ENCODE data around the gene FMNL2.

The FMNL2 gene

DNA sequence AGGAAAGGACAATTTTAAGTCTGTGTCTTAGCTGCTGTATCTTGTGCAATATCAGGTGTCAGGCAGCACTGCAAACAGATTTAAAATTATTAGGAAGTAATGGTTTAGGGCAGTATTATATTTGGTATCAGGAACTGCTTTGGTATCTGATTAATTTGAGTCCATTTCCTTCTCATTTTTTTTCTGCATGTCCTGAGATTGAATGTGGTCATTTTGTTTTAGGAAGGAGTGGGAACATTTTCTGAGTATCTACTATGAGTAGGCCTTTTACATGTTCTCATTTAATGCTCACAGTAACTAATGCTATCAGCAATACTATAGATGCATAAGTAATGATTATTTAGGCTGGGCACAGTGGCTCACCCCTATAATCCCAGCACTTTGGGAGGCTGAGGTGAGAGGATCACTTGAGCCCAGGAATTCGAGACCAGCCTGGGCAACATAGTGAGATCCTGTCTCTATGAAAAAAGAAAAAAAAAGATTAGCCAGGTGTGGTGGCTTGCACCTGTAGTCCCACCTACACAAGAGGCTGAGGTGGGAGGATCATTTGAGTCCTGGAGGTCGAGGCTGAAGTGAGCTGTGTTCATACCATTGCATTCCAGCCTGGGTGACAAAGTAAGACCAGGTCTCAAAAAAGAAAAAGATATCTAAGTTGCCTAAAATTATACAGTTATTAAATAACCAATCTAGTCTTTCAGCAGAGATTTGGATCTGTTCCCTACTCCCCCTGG is 4.7 kb downstream of the FMNL2 start:
- DNase-seq (ENCODE audit: low spot score), result no peak

DNA sequence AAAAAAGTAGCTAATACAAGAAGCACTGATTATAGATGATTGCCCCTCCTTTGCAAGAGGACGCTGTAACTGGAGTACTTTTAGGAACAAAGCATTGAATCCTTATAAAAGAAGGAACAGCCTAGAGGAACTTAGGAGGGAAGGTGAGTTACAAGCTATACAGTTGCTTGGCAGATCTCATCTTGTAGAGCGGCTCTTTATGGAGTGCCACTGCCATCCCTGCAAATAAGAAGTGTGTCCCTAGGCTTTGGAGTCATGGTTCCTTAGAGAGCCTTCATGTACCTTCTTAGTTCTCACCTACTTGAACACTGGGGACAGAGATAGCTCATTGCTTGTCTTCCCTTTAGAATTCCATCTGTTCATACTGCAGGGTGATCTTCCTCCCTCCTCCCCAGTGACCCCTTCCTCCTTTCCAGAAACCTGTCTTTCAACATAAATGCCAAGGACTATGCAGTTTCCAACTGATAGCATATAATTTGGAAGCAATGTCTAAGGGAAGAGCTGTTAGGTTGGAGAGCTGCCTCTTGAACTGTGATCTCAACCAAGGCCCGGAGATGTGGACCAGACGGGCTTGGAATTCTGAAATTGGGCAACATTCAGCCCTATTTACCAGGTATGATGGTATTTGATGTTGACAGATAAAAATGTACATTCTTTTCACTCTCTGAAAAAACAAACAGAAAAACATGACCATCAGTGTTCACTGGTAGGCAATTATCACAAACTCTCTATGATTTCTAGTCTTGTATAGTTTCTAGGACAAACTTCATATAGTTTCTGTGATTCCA is 7.5 kb downstream of the FMNL2 start:
- no peak for DNase-seq (ENCODE audit: low spot score)

DNA sequence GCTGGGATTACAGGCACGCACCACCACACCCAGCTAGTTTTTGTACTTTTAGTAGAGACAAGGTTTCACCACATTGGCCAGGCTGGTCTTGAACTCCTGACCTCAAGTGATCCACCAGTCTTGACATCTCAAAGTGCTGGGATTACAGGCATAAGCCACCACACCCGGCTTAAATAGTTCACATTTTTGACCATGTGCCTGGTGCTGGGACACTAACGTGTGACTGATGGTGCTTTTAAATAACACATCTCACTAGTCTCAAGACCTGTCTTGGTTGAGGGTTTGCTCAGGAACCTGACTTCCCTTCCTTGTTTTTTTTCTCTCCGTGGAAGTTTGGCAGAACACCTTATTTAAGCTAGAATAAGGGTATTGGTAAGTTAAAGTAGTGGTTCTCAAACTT is 8.5 kb downstream of the FMNL2 start:
- DNase-seq (ENCODE audit: low spot score), result no peak

DNA sequence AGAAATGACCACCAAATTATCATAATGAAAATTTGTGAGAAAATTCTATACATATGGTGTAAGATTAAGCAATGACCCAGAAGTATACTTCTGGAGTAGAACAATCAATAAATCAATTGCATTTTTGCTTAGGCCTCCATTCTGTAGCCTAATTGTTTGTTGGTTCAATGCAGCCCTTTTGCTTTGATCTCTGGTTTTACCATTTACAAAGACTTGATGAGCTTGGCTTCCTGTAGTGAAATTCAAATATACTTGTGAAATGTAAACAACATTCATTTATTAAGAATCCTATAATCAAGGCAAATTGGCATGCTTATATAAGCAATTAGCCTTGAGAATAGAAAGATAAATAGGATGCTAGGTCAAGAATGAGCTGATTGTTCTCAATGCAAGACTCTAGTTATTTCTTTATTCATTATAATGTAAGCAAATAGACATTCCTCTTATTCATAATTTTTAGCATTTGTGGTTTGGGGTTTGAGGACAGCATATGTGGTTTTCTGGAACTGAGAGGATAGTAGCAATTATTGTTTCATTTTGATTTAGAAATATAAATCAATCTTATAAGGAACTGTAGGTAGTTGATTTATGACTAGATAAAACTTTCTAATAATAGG is 9.7 kb downstream of the FMNL2 start:
- DNase-seq (ENCODE audit: low spot score), result no peak

DNA sequence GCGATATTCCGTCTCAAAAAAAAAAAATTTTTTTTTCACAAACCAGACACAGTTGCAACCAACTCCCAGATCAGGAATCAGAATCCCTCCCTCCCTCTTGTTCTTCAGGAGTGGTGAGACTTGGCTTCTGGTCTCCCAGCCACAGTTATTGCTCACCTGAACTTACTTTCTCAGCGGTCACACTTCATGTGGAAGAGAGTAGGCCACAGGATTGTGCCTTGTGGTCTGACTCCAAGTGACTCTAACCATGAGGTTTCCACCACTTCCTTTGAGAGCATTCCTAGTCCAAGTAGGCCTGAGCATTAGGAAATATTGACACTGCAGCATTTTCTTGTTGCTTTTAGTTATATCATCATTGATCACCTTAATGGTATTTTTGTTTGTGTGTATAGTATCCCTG is 12.1 kb downstream of the FMNL2 start:
- DNase-seq (ENCODE audit: low spot score), result no peak

DNA sequence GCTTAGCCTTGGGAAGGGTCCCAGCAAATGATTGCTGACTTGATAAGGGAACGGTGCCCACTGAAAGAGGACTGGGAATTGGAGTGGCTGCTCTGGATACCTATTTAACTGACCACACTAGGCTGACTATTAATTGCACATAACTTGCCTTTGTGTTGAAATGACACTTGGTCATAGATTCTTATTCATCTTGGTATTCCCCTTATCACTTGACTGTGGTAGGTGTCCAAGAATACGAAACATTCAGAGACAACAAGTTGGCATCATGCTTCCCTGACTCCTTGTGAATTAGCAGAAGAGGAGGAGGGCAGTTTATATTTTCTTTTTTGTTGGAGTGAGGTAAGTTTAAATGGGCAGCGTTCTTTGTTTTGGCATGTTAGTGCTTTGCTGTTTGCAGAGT is 13.4 kb downstream of the FMNL2 start:
- no peak for DNase-seq (ENCODE audit: low spot score)

DNA sequence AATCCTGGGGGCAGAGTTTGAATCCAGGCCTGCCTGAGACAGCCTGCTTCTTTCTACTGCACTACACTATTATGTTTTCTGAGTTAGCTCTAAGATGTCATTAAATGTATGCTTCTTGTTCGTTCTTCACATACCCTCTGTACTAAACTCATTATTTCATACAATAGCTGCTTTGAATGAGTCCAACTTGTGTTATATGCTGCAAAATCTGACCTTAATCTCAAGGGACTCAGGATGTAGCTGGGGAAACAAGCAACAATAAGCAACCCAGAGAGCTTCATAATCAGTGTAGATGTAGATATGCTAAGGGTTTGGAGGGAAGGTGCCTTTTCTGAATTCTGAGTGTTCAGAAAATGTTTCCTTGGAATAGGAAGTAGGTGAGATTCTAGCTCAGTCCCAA is 14.4 kb downstream of the FMNL2 start:
- DNase-seq (ENCODE audit: low spot score), result no peak

DNA sequence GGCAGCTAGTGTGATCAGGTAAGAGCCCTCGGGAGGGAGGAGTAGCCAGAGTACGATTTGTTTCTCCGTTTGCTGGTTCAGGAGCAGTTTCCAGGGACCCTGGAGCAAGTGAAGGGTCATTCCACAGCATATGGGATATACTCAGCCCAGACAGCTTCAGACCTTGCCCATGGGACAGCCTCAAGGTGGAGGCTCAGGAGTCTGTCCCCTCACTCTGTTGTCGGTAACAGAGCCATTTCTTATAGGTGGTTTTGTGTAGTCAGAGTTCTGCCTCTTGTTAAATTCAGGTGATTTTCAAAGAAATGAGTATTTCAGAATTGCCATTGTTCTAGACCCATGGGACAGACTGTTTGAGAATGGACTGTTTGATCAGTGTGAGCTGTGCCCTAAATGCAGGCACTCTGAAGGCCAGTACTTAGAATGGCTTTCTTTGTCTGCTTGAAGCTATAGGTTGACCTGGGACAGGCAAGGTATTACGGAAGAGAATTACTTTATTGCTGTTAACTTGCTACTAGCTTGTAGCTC is 15.2 kb downstream of the FMNL2 start:
- no peak for DNase-seq (ENCODE audit: low spot score)

DNA sequence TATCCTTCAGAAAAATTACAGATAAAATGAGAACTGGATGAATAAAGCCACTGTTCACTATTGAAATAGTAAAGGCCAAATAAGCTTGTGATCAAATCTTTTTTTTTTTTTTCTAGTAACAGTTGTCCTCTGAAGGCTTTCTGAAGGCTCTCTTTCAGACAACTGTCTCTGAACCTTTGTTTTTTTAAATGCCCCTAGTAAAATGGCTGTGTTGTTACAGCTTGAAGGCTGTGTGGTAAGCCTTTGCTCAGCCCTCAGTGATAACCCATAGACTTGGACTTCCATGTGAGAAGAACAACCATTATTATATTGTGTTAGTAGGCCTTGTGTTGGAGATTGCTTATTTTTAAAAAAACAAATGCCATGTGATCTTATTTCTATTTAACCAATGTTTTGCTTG is 17.6 kb downstream of the FMNL2 start:
- no peak for DNase-seq (ENCODE audit: low spot score)

DNA sequence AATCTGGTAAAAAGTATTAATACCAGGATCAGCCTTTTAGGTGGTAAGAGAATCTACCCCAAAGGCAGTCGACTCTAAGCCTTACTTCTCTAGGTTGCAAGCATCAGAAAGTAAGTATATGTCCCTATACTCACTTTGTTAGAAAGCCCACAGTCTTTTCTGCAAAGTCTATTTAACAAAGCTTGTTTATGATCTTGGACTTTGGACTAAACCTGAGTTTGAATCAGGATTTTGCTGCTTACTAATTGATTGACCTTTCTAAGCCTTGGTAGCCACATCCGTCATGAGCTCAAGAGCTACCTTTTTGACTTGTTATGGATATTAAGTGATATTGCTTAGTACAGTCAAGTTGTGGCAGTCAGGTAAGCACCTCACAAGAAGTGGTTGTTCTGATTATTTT is 18.4 kb downstream of the FMNL2 start:
- DNase-seq (ENCODE audit: low spot score), result no peak

DNA sequence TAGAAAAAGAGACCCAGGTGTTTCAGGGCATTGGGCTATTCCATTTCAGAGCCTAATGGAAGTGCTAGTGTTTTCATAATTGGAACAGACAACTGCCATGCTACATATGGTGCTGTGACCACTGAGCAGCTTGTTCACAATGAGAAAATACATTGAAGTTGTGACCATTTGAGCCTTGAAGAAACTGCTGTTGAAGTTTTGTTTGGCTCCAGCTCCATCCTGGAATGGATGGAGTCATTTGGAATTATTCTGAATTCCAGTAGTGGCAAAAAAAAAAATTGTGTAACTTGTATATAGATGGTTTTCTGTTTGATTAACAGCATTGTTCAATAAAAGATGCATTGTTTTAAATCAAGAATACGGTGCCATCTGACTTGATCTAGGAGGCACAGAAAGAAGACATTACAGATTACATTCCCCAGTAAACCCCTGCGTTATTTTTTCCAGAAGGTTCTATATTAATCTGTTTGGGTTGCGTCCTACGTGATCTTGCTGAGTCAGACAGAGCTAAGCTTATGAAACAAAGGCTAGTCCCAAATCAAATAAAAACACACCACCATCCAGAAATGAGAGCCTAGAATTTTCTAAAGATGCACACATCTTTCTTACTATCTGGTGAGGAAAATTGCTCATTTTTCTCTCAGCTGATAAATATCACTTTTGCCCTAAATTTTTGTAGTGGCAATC is 19.2 kb downstream of the FMNL2 start:
- DNase-seq (ENCODE audit: low spot score), result no peak

DNA sequence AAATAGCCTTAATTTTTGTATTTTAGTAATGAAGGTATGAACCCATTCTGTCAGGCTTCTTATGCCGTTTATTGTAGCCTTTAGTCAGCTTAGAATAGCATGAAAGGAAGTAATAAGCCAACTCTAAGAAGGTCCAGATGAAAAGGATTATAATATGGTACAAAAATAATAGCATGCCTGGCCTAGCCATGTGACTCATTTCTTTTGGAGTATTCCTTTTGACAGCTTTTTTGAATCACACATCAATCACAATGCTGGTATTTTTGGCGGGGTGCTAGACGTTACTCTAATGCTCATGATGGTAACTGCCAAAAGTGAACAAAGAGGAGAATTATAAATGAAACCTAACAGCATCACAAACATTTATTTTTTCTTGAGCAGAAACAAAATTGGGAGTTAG is 19.9 kb downstream of the FMNL2 start:
- no peak for DNase-seq (ENCODE audit: low spot score)

DNA sequence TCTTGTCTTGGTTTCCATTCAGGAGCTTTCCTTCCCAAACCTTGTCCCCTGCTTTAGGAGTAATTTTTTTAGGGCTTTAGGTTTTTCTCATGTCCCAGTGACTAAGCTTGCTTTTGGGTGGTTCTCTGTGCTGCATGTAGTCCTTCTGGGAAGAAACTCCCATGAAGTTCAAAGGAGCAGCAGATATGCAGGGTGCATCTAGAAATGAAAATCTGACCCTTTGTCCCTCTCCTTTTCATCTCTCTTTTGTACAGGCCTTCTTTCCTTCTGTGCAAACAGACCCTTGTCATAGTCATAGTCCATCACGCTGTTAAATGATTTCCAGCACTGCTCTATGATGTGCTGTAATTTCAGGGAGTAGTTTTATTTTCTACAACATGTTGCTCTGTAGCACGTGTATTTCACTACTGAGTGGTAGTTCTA is 20.4 kb downstream of the FMNL2 start:
- no peak for DNase-seq (ENCODE audit: low spot score)

DNA sequence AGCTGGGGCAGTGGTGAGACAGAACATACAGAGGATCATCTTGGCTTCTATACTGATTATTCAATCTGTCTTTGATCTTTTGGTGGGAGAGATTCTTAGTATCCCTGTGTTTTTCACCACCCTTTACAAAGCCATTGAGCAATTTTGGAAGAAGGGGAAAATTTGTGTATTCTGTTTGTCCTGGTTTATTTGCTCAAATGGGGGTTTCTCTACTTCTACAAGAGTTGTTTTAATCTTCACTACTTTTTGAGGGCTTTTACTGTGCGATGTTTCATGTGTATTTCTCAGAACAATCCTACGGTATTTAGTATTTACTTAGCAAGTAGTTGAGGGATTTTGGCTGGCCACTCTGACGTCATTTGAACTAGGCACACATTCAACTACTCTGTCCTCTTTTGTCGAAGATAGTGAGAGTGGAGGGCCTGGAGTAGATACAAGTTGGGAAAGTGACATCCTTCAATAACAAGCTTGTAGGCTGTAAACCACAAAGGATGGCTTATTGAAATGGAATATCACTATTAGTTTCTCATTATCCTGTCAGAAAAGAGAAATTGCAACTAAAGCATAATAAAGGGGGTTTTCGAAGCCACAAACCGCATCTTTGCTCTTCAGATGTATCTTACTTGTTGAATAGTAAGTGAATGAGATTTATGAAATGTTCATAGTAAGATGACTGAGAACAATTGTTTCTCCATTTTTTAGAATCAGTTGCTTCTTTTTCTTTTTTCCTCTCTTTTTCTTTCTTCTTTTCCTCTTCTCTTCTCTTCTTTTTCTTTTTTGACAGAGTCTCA is 24.8 kb downstream of the FMNL2 start:
- no peak for DNase-seq (ENCODE audit: low spot score)

DNA sequence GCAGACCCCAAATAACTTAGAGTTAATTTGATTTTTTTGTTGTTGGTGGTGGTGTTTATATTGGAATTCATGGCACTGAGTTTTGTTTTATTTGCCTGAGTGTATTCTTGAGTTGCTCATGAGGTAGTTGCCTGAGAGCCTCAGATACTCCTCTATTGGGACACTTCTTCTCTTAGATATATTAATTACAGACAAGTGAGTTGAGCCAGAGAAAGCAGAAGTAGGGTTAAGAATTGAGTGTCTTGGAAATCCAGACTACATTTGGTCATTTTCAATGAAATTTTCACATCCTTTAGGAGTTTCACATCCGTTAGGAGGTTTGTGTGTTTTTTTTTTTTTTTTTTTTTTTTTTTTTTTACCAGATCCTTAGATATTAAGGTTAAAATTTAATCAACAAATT is 29.0 kb downstream of the FMNL2 start:
- DNase-seq (ENCODE audit: low spot score), result no peak

DNA sequence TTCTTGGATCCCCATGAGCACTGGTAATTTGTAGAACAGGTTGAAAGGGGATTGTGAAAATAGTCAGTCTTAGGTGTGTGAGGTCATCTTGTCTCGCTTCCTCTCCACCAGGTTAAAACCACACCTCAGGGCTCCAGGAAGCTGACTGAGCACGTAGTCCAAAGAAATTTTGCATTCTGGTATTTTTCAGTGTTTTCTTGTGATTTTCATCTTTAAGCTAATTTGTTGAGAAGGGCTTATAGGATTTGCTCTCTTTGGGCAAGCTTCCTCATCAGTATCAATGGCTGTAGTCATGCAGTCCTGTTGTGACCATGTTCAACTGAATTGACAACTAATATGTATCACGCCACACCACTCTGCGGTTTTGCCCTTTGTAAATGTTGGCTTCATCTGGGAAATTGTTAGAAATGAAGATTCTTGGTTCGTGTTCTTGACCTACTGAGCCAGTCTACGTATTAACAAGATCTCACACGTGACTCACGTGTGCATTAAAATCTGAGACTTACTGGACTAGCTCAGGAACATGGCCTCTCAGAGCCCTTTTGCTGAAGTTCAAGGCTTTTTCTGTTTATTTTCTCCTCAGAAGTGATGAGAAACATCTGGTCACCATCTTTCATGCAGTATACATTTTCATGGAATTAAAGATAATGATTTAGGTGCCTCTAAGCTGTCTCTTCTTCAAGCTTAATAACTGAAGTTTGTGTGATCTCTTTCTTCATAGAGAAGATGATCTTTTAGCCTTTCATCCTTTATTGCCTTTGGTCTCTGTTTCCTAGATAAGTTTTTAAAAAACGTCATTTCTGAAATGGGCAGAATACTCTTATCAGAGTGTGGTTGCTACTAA is 32.8 kb downstream of the FMNL2 start:
- no peak for DNase-seq (ENCODE audit: low spot score)

DNA sequence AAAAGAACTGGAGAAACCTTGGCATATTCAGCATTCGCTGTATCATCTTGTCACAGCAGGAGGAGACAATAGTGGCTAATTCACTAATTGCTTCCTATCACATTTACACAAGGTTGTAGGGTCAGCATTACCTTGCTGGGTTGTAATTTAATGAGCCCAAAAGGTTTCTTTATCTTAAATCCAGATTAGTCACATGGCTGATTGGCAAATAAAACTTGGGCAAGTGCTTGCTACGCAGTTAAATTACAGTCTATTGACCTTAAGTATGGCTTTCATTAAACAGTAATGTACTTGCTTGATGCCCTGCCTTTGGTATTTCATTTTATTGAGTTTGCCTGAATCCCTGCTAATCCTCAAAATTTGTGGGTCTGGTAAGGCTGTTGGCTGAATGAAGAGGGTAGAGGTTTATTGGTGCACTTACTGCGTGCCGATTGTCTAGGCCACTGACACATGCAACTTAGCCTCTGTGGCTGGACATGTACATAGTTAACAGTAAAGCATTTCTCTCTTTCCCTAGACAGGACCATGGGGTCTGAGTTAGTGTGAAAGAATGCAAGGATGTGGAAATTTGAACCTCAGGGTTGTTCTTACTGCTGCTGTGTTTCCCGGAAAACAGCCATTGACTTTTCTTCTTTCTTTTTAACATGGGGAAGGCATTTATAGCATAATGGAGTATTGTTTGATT is 34.3 kb downstream of the FMNL2 start:
- no peak for DNase-seq (ENCODE audit: low spot score)

DNA sequence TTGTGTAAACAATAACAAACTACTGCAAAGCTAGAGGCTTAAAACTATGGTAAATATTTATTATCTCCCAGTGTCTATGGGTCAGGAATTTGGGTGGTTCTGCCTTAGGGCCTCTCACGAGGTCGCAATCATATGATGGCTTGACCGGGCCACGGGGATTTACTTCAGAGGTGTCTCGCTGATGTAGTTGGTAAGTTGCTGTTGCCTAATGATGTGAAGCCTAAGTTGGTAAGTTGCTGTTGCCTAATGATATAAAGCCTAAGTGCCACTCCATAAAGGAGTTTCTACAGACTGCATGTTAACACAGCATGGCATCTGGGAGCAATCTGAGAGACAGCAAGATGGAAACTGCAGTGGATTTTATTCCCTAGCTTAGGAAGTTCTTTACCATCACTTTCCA is 35.8 kb downstream of the FMNL2 start:
- DNase-seq (ENCODE audit: low spot score), result no peak

DNA sequence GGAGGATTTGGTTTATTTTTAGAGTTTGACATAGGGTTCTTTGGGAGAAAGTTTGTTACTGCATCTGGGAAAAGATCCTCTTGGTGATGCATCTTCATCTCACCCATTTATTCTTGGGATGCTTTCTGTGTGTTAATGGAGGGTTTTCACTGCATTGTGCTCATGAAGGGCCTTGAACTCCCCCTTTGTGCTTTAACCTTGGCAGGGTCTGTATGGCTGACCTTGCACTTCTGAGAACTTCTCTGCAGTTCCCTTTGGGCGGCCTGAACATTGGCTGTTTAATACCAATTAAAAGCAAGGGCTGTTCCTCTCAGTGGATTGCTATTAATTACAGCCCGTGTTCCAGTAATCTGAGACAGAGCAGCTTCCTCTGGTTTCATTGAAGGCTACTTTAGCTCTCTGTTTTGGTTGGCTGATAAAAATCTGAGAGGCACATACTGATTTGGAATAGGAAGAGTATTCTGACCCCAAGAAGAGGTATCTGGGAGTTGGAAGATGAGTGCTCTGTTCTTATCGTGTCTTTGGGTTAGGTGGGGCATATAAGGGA is 37.5 kb downstream of the FMNL2 start:
- no peak for DNase-seq (ENCODE audit: low spot score)

DNA sequence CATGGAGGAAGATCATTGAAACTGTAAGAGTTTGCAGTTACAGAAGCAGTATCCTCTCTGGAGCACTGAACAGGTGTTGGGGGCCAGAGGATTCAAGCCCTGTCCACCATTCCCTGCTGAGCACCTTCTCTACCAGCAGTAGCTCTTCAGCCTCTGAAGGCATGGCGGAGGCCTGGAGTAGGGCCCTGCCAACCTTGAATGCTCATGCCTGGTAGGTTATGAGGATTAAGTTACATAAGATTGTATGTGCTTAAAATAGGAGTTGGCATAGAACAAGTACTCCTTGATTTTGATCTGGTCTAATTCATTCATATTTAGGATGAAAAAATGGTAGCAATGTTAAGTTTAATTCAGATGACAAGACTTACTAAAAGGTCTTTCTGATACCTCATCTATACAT is 40.2 kb downstream of the FMNL2 start:
- DNase-seq (ENCODE audit: low spot score), result no peak

Measured in activated CD4-positive, alpha-beta T cell treated with anti-CD3 and anti-CD28 coated beads, Interleukin-2, Interleukin-4, amounts not matched to agents 100 ng/mL and 50 ng/mL, durations not matched to agents 16 hours and 8 hours (primary cell).